ENCODE measurements around the gene WWOX. TPM values are rescaled to one million over a fixed set of nuclear protein-coding genes. Genes with fewer than 3 reads are reported as not detected.

Gene WWOX
- polyA plus RNA-seq, 1 donor (not counting 4 experiments of a cell fraction or from before 2014, with no cell fraction given): 5.1 TPM

- no peaks in the 10 kb centered on the region for H3K36me3 ChIP-seq (ENCODE audit: control insufficient read depth in 2 of 2, extremely low read depth in 1 of 2, insufficient read depth in 2 of 2, low read length in 2 of 2)
- H3K9me1 ChIP-seq (ENCODE audit: control insufficient read depth, extremely low read depth, insufficient read depth, low read length): no peaks in the 10 kb centered on the region
- H3K27ac ChIP-seq (ENCODE audit: control insufficient read depth, insufficient read depth, low read length): no peak overlapping the region
- dilution Hi-C loops (cut with MboI; ENCODE audit: extremely low pct_ligation_motif_present, low sequenced_read_pairs): no loop called here
- FAIRE-seq (no peak), DNase-seq (ENCODE audit: low read depth, low spot score) (no peak)
- H3K4me2 ChIP-seq (ENCODE audit: control insufficient read depth, extremely low read depth, insufficient read depth, low read depth, low read length): no peak overlapping the region
- H3K9ac ChIP-seq (ENCODE audit: control insufficient read depth, extremely low read depth, insufficient read depth, low read length): no peak overlapping the region
- no peaks in the 10 kb centered on the region for H3K79me2 ChIP-seq (ENCODE audit: control insufficient read depth, insufficient read depth, low read length)
- H3K9me3 ChIP-seq (ENCODE audit: control insufficient read depth, low read depth, low read length): no peaks in the 10 kb centered on the region
- H3K27me3 ChIP-seq (ENCODE audit: control insufficient read depth, extremely low read depth, insufficient read depth, low read length): no peaks in the 10 kb centered on the region
- no peaks in the 10 kb centered on the region for H4K20me1 ChIP-seq (ENCODE audit: control insufficient read depth, extremely low read depth, insufficient read depth, low read length)
- no peak overlapping the region for H3K4me3 ChIP-seq (ENCODE audit: control insufficient read depth in 2 of 3, extremely low read depth in 1 of 3, insufficient read depth in 2 of 3, low read depth in 1 of 3, low read length in 3 of 3)
- TF ChIP-seq EZH2 (IDR thresholded peaks at IDR 0.05; ENCODE audit: low read length): no peak
- TF ChIP-seq CTCF (optimal IDR thresholded peaks at IDR 0.05 in 1 of 3, IDR thresholded peaks at IDR 0.05 in 1 of 3, conservative IDR thresholded peaks at IDR 0.05 in 1 of 3; ENCODE audit: extremely low read depth in 1 of 3, insufficient read depth in 2 of 3, low read length in 3 of 3): no peak
- H3K4me1 ChIP-seq (ENCODE audit: control insufficient read depth, extremely low read depth, insufficient read depth, low read length): peaks cover 14% of the 10 kb centered on the region
- no peak overlapping the region for H2AFZ ChIP-seq (ENCODE audit: control insufficient read depth, low read length)
Measured at GRCh38 chr16:79072517-79072916, 973.1 kb downstream of the WWOX start.

GRCh38 chr16:79073566-79073965 lies 974.1 kb downstream of the WWOX start:
- no peaks in the 10 kb centered on the region for H3K27me3 ChIP-seq (ENCODE audit: control insufficient read depth, extremely low read depth, insufficient read depth, low read length)
- H4K20me1 ChIP-seq (ENCODE audit: control insufficient read depth, extremely low read depth, insufficient read depth, low read length): no peaks in the 10 kb centered on the region
- H3K9me1 ChIP-seq (ENCODE audit: control insufficient read depth, extremely low read depth, insufficient read depth, low read length): no peaks in the 10 kb centered on the region
- H3K9me3 ChIP-seq (ENCODE audit: control insufficient read depth, low read depth, low read length): no peaks in the 10 kb centered on the region
- no peak overlapping the region for H3K27ac ChIP-seq (ENCODE audit: control insufficient read depth, insufficient read depth, low read length)
- H3K9ac ChIP-seq (ENCODE audit: control insufficient read depth, extremely low read depth, insufficient read depth, low read length): no peak overlapping the region
- DNase-seq (ENCODE audit: low read depth, low spot score) (no peak), FAIRE-seq (no peak)
- H3K4me3 ChIP-seq (ENCODE audit: control insufficient read depth in 2 of 3, extremely low read depth in 1 of 3, insufficient read depth in 2 of 3, low read depth in 1 of 3, low read length in 3 of 3): no peak overlapping the region
- no peaks in the 10 kb centered on the region for H3K79me2 ChIP-seq (ENCODE audit: control insufficient read depth, insufficient read depth, low read length)
- H2AFZ ChIP-seq (ENCODE audit: control insufficient read depth, low read length): no peak overlapping the region
- dilution Hi-C loops (cut with MboI; ENCODE audit: extremely low pct_ligation_motif_present, low sequenced_read_pairs): no loop called here
- no peak for TF ChIP-seq CTCF (optimal IDR thresholded peaks at IDR 0.05 in 1 of 3, IDR thresholded peaks at IDR 0.05 in 1 of 3, conservative IDR thresholded peaks at IDR 0.05 in 1 of 3; ENCODE audit: extremely low read depth in 1 of 3, insufficient read depth in 2 of 3, low read length in 3 of 3)
- no peak for TF ChIP-seq EZH2 (IDR thresholded peaks at IDR 0.05; ENCODE audit: low read length)
- no peaks in the 10 kb centered on the region for H3K36me3 ChIP-seq (ENCODE audit: control insufficient read depth in 2 of 2, extremely low read depth in 1 of 2, insufficient read depth in 2 of 2, low read length in 2 of 2)
- H3K4me2 ChIP-seq (ENCODE audit: control insufficient read depth, extremely low read depth, insufficient read depth, low read depth, low read length): no peak overlapping the region
- peaks cover 10% of the 10 kb centered on the region for H3K4me1 ChIP-seq (ENCODE audit: control insufficient read depth, extremely low read depth, insufficient read depth, low read length)

Measured in keratinocyte (primary cell).